HL-60 (cell line): ENCODE measurements around the gene GRK2.
A peak's percentile ranks its signal among the peaks of the same experiment; 100 is the strongest.

Source experiments
- DNase-seq, 2 experiments: peaks; one replicate each; pipeline ENCODE4 v3.0.0-alpha.2; 2010 to 2020; ENCODE audit warnings: low read depth in 1 of 2, low spot score in 1 of 2
- H3K27ac ChIP-seq: fragments of 250-450 bp; sonication (Bioruptor Pico); replicated peaks from 2 replicates; pipeline ENCODE4 v1.5.1; 2020; ENCODE audit warnings: mild to moderate bottlenecking, moderate library complexity
- H3K27me3 ChIP-seq: fragments of 250-450 bp; sonication (Bioruptor Pico); 2 replicates; pipeline ENCODE4 v1.5.1; 2021; ENCODE audit warnings: mild to moderate bottlenecking, moderate library complexity; ENCODE audit not compliant: insufficient read depth, poor library complexity, severe bottlenecking
- H3K4me3 ChIP-seq: replicated peaks from 2 replicates; pipeline ENCODE4 v1.5.1; 2011; ENCODE audit warnings: mild to moderate bottlenecking, control low read depth, low read length; ENCODE audit not compliant: insufficient read depth
- GABPA ChIP-seq: IDR thresholded peaks from 2 replicates; pipeline ENCODE4 v1.6.1; 2012; ENCODE audit warnings: low read depth
- POLR2AphosphoS5 ChIP-seq: IDR thresholded peaks from 2 replicates; pipeline ENCODE4 v1.6.1; 2012; ENCODE audit warnings: low read depth
- SPI1 ChIP-seq: IDR thresholded peaks from 2 replicates; pipeline ENCODE4 v1.6.1; 2012; ENCODE audit warnings: low read depth, mild to moderate bottlenecking, borderline replicate concordance
- TF ChIP-seq, protein P1 (sequence below): IDR thresholded peaks from 2 replicates; pipeline ENCODE4 v1.6.1; 2012; ENCODE audit warnings: low read depth; ENCODE audit not compliant: insufficient replicate concordance
- TF ChIP-seq, protein P2 (sequence below): IDR thresholded peaks from one replicate; pipeline ENCODE4 v1.5.1; 2011; ENCODE audit warnings: low read length, control low read depth, inconsistent platforms; ENCODE audit not compliant: insufficient read depth

Gene GRK2

DNA sequence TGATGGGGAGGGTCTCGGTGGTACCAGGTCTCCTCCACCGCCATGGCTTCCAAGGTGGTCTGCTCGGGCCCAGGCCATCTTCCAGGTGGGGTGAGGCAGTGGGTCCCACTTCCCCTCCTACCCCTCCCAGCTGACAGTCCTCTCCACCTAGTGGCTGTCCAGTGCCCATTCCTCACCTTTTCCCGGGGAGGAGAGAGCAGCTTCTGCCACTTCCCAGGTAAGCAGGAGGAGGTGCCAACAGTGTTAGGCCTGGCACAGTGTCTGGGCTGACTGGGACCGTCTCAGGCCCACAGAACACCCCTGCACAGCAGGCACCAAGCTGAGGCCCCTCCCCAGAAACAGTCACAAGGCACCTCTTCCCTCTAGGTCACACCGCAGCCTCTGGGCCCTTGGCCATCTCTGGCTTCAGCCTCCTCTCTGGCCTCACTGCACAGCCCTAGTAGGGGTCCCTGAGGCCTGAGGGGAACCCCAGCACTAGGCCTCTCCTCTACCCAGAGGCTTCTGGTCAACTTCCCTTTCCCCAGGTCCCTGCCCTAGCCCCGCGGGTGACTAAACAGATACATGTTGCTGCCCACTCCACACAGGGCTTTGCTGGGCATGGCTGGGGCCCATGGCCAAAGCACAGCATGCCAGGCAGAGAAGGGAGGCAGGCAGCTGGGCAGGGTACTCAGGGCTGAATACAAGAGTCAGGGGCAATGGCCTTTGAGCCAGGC lies 20.5 kb downstream of the GRK2 start:
- TF ChIP-seq SPI1 (0 out of 2 replicates have a peak, but pooled peaks have one; percentile 17), POLR2AphosphoS5 (no peak; the same call in none of the 2 replicates), GABPA (no peak)
- TF ChIP-seq, protein P1, sequence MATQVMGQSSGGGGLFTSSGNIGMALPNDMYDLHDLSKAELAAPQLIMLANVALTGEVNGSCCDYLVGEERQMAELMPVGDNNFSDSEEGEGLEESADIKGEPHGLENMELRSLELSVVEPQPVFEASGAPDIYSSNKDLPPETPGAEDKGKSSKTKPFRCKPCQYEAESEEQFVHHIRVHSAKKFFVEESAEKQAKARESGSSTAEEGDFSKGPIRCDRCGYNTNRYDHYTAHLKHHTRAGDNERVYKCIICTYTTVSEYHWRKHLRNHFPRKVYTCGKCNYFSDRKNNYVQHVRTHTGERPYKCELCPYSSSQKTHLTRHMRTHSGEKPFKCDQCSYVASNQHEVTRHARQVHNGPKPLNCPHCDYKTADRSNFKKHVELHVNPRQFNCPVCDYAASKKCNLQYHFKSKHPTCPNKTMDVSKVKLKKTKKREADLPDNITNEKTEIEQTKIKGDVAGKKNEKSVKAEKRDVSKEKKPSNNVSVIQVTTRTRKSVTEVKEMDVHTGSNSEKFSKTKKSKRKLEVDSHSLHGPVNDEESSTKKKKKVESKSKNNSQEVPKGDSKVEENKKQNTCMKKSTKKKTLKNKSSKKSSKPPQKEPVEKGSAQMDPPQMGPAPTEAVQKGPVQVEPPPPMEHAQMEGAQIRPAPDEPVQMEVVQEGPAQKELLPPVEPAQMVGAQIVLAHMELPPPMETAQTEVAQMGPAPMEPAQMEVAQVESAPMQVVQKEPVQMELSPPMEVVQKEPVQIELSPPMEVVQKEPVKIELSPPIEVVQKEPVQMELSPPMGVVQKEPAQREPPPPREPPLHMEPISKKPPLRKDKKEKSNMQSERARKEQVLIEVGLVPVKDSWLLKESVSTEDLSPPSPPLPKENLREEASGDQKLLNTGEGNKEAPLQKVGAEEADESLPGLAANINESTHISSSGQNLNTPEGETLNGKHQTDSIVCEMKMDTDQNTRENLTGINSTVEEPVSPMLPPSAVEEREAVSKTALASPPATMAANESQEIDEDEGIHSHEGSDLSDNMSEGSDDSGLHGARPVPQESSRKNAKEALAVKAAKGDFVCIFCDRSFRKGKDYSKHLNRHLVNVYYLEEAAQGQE: no peak
- peak; percentile 75 to 76 for DNase-seq
- Histone ChIP-seq H3K27me3 (no peaks in the 10 kb centered on the region), H3K4me3 (peak overlapping the region; percentile 19), H3K27ac (peak overlapping the region; percentile 100)

- H3K27ac ChIP-seq: peak overlapping the region; percentile 100
- peak in 1 of 2 experiments; percentile 70 for DNase-seq
- TF ChIP-seq SPI1 (no peak; the same call in 1 of the 2 replicates), POLR2AphosphoS5 (peak; percentile 86)
- TF ChIP-seq, protein P2, sequence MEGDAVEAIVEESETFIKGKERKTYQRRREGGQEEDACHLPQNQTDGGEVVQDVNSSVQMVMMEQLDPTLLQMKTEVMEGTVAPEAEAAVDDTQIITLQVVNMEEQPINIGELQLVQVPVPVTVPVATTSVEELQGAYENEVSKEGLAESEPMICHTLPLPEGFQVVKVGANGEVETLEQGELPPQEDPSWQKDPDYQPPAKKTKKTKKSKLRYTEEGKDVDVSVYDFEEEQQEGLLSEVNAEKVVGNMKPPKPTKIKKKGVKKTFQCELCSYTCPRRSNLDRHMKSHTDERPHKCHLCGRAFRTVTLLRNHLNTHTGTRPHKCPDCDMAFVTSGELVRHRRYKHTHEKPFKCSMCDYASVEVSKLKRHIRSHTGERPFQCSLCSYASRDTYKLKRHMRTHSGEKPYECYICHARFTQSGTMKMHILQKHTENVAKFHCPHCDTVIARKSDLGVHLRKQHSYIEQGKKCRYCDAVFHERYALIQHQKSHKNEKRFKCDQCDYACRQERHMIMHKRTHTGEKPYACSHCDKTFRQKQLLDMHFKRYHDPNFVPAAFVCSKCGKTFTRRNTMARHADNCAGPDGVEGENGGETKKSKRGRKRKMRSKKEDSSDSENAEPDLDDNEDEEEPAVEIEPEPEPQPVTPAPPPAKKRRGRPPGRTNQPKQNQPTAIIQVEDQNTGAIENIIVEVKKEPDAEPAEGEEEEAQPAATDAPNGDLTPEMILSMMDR: no peak
- TF ChIP-seq, protein P1: no peak
- no peak overlapping the region for H3K4me3 ChIP-seq
- H3K27me3 ChIP-seq: no peaks in the 10 kb centered on the region
Observed at GRCh38 chr11:67287355-67288197, 21.3 kb downstream of the GRK2 start.

GRCh38 chr11:67288198-67288451 lies 21.9 kb downstream of the GRK2 start:
- no peaks in the 10 kb centered on the region for H3K27me3 ChIP-seq
- peak overlapping the region; percentile 100 for H3K27ac ChIP-seq
- H3K4me3 ChIP-seq: no peak overlapping the region
- TF ChIP-seq SPI1: no peak
- TF ChIP-seq GABPA: no peak
- TF ChIP-seq POLR2AphosphoS5: no peak
- TF ChIP-seq, protein P1: no peak
- TF ChIP-seq, protein P2: no peak
- DNase-seq: no peak
